Nephron progenitor cell (in vitro differentiated cells): ENCODE data around the gene BDH1.
A peak's percentile ranks its signal among the peaks of the same experiment; 100 is the strongest.

Source experiments
- DNase-seq: peaks from one replicate; pipeline ENCODE4 v3.0.0; 2021
- H3K27ac Mint-ChIP-seq: 2 replicates; pipeline ENCODE4 v1.8.0; 2021; ENCODE audit warnings: mild to moderate bottlenecking, moderate library complexity, mixed read lengths
- H3K27me3 Mint-ChIP-seq: 2 replicates; pipeline ENCODE4 v1.8.0; 2021; ENCODE audit warnings: mild to moderate bottlenecking, low read depth, mixed read lengths; ENCODE audit not compliant: poor library complexity
- H3K36me3 Mint-ChIP-seq: 2 replicates; pipeline ENCODE4 v1.8.0; 2021; ENCODE audit warnings: low read depth, mixed read lengths
- H3K4me1 Mint-ChIP-seq: 2 replicates; pipeline ENCODE4 v1.8.0; 2021; ENCODE audit warnings: mixed read lengths
- H3K4me3 Mint-ChIP-seq: 2 replicates; pipeline ENCODE4 v1.8.0; 2021; ENCODE audit warnings: mild to moderate bottlenecking, moderate library complexity, mixed read lengths
- H3K9me3 Mint-ChIP-seq: 2 replicates; pipeline ENCODE4 v1.8.0; 2021; ENCODE audit warnings: mild to moderate bottlenecking, moderate library complexity, mixed read lengths
- CTCF ChIP-seq: fragments of 200-600 bp; sonication (generic); IDR thresholded peaks from 2 replicates; pipeline ENCODE4 v1.5.0; 2021; ENCODE audit warnings: antibody characterized with exemption

BDH1 gene

GRCh38 chr3:197493049-197493448, 62.7 kb downstream of the BDH1 start:
- no peak overlapping the region for H3K27ac Mint-ChIP-seq
- peaks cover 86% of the 10 kb centered on the region for H3K4me1 Mint-ChIP-seq
- peaks cover 4% of the 10 kb centered on the region for H3K36me3 Mint-ChIP-seq

GRCh38 chr3:197491923-197492664, 63.7 kb downstream of the BDH1 start:
- Mint-ChIP-seq H3K27me3 (peaks cover 11% of the 10 kb centered on the region), H3K4me1 (peaks cover 86% of the 10 kb centered on the region), H3K36me3 (no peaks in the 10 kb centered on the region), H3K9me3 (no peaks in the 10 kb centered on the region), H3K4me3 (no peak overlapping the region), H3K27ac (peak overlapping the region; percentile 3)
- TF ChIP-seq CTCF, result no peak
- no peak for DNase-seq

More at GRCh38 chr3:197493049-197493448, 62.7 kb downstream of the BDH1 start:
- Mint-ChIP-seq H3K27me3 (peaks cover 11% of the 10 kb centered on the region), H3K4me3 (no peak overlapping the region), H3K9me3 (peaks cover 8% of the 10 kb centered on the region)
- TF ChIP-seq CTCF, result no peak
- no peak for DNase-seq

- no peak overlapping the region for H3K4me3 Mint-ChIP-seq
- peaks cover 84% of the 10 kb centered on the region for H3K4me1 Mint-ChIP-seq
- no peak for TF ChIP-seq CTCF
- no peak for DNase-seq
- H3K9me3 Mint-ChIP-seq, result no peaks in the 10 kb centered on the region
- no peaks in the 10 kb centered on the region for H3K36me3 Mint-ChIP-seq
- peaks cover 11% of the 10 kb centered on the region for H3K27me3 Mint-ChIP-seq
- H3K27ac Mint-ChIP-seq, result no peak overlapping the region
These were observed 64.3 kb downstream of the BDH1 start for GRCh38 chr3:197491478-197491877.

GRCh38 chr3:197490098-197491058, 65.4 kb downstream of the BDH1 start:
- no peak for DNase-seq
- TF ChIP-seq CTCF, result no peak
- Mint-ChIP-seq H3K36me3 (no peaks in the 10 kb centered on the region), H3K4me3 (no peak overlapping the region), H3K9me3 (no peaks in the 10 kb centered on the region), H3K27me3 (peaks cover 7% of the 10 kb centered on the region), H3K27ac (peak overlapping the region; percentile 47), H3K4me1 (peaks cover 73% of the 10 kb centered on the region)

GRCh38 chr3:197487911-197488391, 67.8 kb downstream of the BDH1 start:
- Mint-ChIP-seq H3K9me3 (no peaks in the 10 kb centered on the region), H3K4me3 (peak overlapping the region; percentile 43), H3K4me1 (peaks cover 49% of the 10 kb centered on the region), H3K36me3 (no peaks in the 10 kb centered on the region), H3K27me3 (peaks cover 7% of the 10 kb centered on the region), H3K27ac (peak overlapping the region; percentile 95)
- TF ChIP-seq CTCF, result no peak
- DNase-seq, result no peak
